PFSK-1 (cell line): ENCODE results near the gene DRAXIN.

Experiments used
- POLR2AphosphoS5 ChIP-seq: IDR thresholded peaks from 2 replicates; pipeline ENCODE4 v1.6.1; 2012; ENCODE audit warnings: low read depth, mild to moderate bottlenecking, control low read depth, low read length, moderate library complexity
- SIN3A ChIP-seq: IDR thresholded peaks from 2 replicates; pipeline ENCODE4 v1.6.1; 2012; ENCODE audit warnings: mild to moderate bottlenecking, low read length, moderate library complexity, borderline replicate concordance; ENCODE audit not compliant: insufficient read depth

GRCh38 chr1:11728126-11728806 is 36.8 kb downstream of the DRAXIN start:
- TF ChIP-seq POLR2AphosphoS5 = no peak
- TF ChIP-seq SIN3A = no peak
